ENCODE measurements around the gene HES3. TPM values are rescaled to one million over a fixed set of nuclear protein-coding genes. Genes with fewer than 3 reads are reported as not detected.

The HES3 gene
- polyA plus RNA-seq, 1 of the 3 experiments (the other 2 are of a cell fraction), result not detected

- ChIA-PET CTCF (interaction anchor here (0.6 to 5.1 kb wide), 7 partner anchors 7 to 232 kb away, joined by 3 to 43 read pairs (median 5); partner anchors contain the start of gene RPL22), POLR2A (interaction anchor here (0.7 kb wide), 1 partner anchor 363 kb away, joined by 3 read pairs; no protein-coding TSS in a partner anchor)
- Histone ChIP-seq H2AFZ (ENCODE audit: low read depth) (no peak within 1 kb of the TSS), H3K79me2 (ENCODE audit: insufficient read depth) (no peaks in the 10 kb centered on the region), H3K4me3 (ENCODE audit: low read depth in 2 of 2, low read length in 1 of 2) (no peak within 1 kb of the TSS; a peak in 1 of 4 replicates), H3K4me2 (no peak within 1 kb of the TSS), H3F3A (replicated peaks; ENCODE audit: insufficient read depth) (no peaks in the 10 kb centered on the region), H3K9ac (no peak within 1 kb of the TSS), H4K20me1 (ENCODE audit: insufficient read depth) (no peaks in the 10 kb centered on the region), H3K4me1 (ENCODE audit: control insufficient read depth in 1 of 2, insufficient read depth in 2 of 2, low read depth in 1 of 2, low read length in 1 of 2) (peaks cover 0 to 18% of the 10 kb centered on the region in 2 experiments; a peak in 1 of 4 replicates), H3K9me2 (no peaks in the 10 kb centered on the region), H3K9me3 (no peaks in the 10 kb centered on the region), H3K27ac (ENCODE audit: low read depth in 2 of 2, low read length in 1 of 2) (no peak within 1 kb of the TSS), H3K36me3 (replicated peaks in 1 of 2; ENCODE audit: control insufficient read depth in 1 of 2, insufficient read depth in 2 of 2, low read length in 1 of 2) (no peaks in the 10 kb centered on the region), H3K27me3 (ENCODE audit: insufficient read depth) (no peaks in the 10 kb centered on the region)
- DNase-seq, result no peak
- TF ChIP-seq POLR2AphosphoS5 (IDR thresholded peaks at IDR 0.05; ENCODE audit: low read depth, low read length), result no peak
- no peak for TF ChIP-seq MEF2A (IDR thresholded peaks at IDR 0.05; ENCODE audit: borderline replicate concordance, low read depth)
- no peak for TF ChIP-seq NRF1 (IDR thresholded peaks at IDR 0.05; ENCODE audit: low read depth, low read length)
- TF ChIP-seq MXI1 (IDR thresholded peaks at IDR 0.05; ENCODE audit: low read depth, low read length), result no peak
- TF ChIP-seq FOXM1 (IDR thresholded peaks at IDR 0.05; ENCODE audit: low read depth), result no peak
- no peak for TF ChIP-seq CTCF (IDR thresholded peaks at IDR 0.05)
- WGBS (ENCODE audit: low lambda C conversion rate), result 87% methylated on average over 51 of the region's 66 CpGs
These were observed 38.0 kb upstream of the HES3 start, which contains the start of gene RNF207 for GRCh38 chr1:6205849-6206519. TSS of gene RNF207 (plus strand) at chr1:6206119. CDS start at chr1:6206536, 417 bp downstream.

- H3K4me2 ChIP-seq, result no peak overlapping the region
- no peak overlapping the region for H3K4me3 ChIP-seq (ENCODE audit: low read depth in 2 of 2, low read length in 1 of 2)
- H3K9me3 ChIP-seq, result no peaks in the 10 kb centered on the region
- no peaks in the 10 kb centered on the region for H3K36me3 ChIP-seq (replicated peaks in 1 of 2; ENCODE audit: control insufficient read depth in 1 of 2, insufficient read depth in 2 of 2, low read length in 1 of 2)
- H2AFZ ChIP-seq (ENCODE audit: low read depth), result no peak overlapping the region
- CTCF ChIA-PET, result interaction anchor here (0.6 to 5.1 kb wide), 9 partner anchors 7 to 231 kb away, joined by 3 to 43 read pairs (median 3); partner anchors contain the start of gene RPL22
- no peaks in the 10 kb centered on the region for H3F3A ChIP-seq (replicated peaks; ENCODE audit: insufficient read depth)
- H3K9me2 ChIP-seq, result no peaks in the 10 kb centered on the region
- no peak for DNase-seq
- H3K4me1 ChIP-seq (ENCODE audit: control insufficient read depth in 1 of 2, insufficient read depth in 2 of 2, low read depth in 1 of 2, low read length in 1 of 2), result peaks cover 0 to 18% of the 10 kb centered on the region in 2 experiments; a peak in 1 of 4 replicates
- no peak overlapping the region for H3K9ac ChIP-seq
- no peaks in the 10 kb centered on the region for H4K20me1 ChIP-seq (ENCODE audit: insufficient read depth)
- no peaks in the 10 kb centered on the region for H3K27me3 ChIP-seq (ENCODE audit: insufficient read depth)
- no peaks in the 10 kb centered on the region for H3K79me2 ChIP-seq (ENCODE audit: insufficient read depth)
- WGBS (ENCODE audit: low lambda C conversion rate), result 75% methylated on average over 17 of the region's 25 CpGs
- POLR2A ChIA-PET, result interaction anchor here (0.7 kb wide), 1 partner anchor 362 kb away, joined by 3 read pairs; no protein-coding TSS in a partner anchor
- H3K27ac ChIP-seq (ENCODE audit: low read depth in 2 of 2, low read length in 1 of 2), result no peak overlapping the region
- TF ChIP-seq EP300 (IDR thresholded peaks at IDR 0.05; ENCODE audit: borderline replicate concordance in 1 of 2, low read depth in 1 of 2, low read length in 1 of 2) (no peak), JUND (IDR thresholded peaks at IDR 0.05) (no peak), GATA2 (CRISPR knock-in tag; IDR thresholded peaks at IDR 0.05) (no peak), FOSL2 (IDR thresholded peaks at IDR 0.05; ENCODE audit: borderline replicate concordance, low read depth) (no peak), FOXM1 (IDR thresholded peaks at IDR 0.05; ENCODE audit: low read depth) (no peak), IRF3 (IDR thresholded peaks at IDR 0.05; ENCODE audit: low read depth, low read length) (no peak), RFX5 (IDR thresholded peaks at IDR 0.05; ENCODE audit: low read length) (no peak), CHD2 (IDR thresholded peaks at IDR 0.05; ENCODE audit: low read length, partially characterized antibody) (no peak), CTCF (IDR thresholded peaks at IDR 0.05) (no peak), MAX (IDR thresholded peaks at IDR 0.05; ENCODE audit: low read depth) (no peak), REST (IDR thresholded peaks at IDR 0.05; ENCODE audit: low read depth, low read length) (no peak), TEAD4 (IDR thresholded peaks at IDR 0.05; ENCODE audit: borderline replicate concordance, insufficient read depth) (no peak), GABPA (IDR thresholded peaks at IDR 0.05; ENCODE audit: low read depth) (no peak)
These were observed 37.5 kb upstream of the HES3 start for GRCh38 chr1:6206520-6206855.
